Smooth muscle cell (in vitro differentiated cells): ENCODE measurements around the gene MYO3B. TPM values are rescaled to one million over a fixed set of nuclear protein-coding genes. Genes with fewer than 3 reads are reported as not detected.
A peak's percentile ranks its signal among the peaks of the same experiment; 100 is the strongest.

Experiments
- DNase-seq: peaks from one replicate; lab custom pipeline; 2025; ENCODE audit not compliant: unreplicated experiment; lab: John Stamatoyannopoulos, UW
- H2AFZ ChIP-seq: fragments of 200-600 bp; sonication (generic); 2 replicates; pipeline ENCODE4 v1.6.0; 2016; ENCODE audit warnings: antibody characterized with exemption, low read depth, mild to moderate bottlenecking
- H3F3A ChIP-seq: fragments of 200-600 bp; sonication (generic); 2 replicates; pipeline ENCODE4 v1.6.0; 2017; ENCODE audit warnings: antibody characterized with exemption, low read depth
- H3K27ac ChIP-seq: fragments of 200-600 bp; sonication (generic); 2 replicates; pipeline ENCODE4 v1.5.1; 2016; ENCODE audit warnings: low read depth, mild to moderate bottlenecking
- H3K27me3 ChIP-seq: fragments of 200-600 bp; sonication (generic); 2 replicates; pipeline ENCODE4 v1.6.1; 2016; ENCODE audit warnings: low read depth, mild to moderate bottlenecking
- H3K36me3 ChIP-seq: fragments of 200-600 bp; sonication (generic); 2 replicates; pipeline ENCODE4 v1.5.1; 2016; ENCODE audit warnings: low read depth
- H3K4me1 ChIP-seq: fragments of 200-600 bp; sonication (generic); 2 replicates; pipeline ENCODE4 v1.5.1; 2016; ENCODE audit warnings: low read depth
- H3K4me2 ChIP-seq: fragments of 200-600 bp; sonication (generic); 2 replicates; pipeline ENCODE4 v1.6.0; 2016; ENCODE audit warnings: mild to moderate bottlenecking
- H3K4me3 ChIP-seq: fragments of 200-600 bp; sonication (generic); 2 replicates; pipeline ENCODE4 v1.5.1; 2016; ENCODE audit warnings: mild to moderate bottlenecking
- H3K79me2 ChIP-seq: fragments of 200-600 bp; sonication (generic); 2 replicates; pipeline ENCODE4 v1.6.0; 2016; ENCODE audit warnings: low read depth, mild to moderate bottlenecking
- H3K9ac ChIP-seq: fragments of 200-600 bp; sonication (generic); 2 replicates; pipeline ENCODE4 v1.6.0; 2016; ENCODE audit warnings: low read depth
- H3K9me3 ChIP-seq: fragments of 200-600 bp; sonication (generic); replicated peaks from 2 replicates; pipeline ENCODE4 v1.5.1; 2016; ENCODE audit warnings: low read depth
- H4K20me1 ChIP-seq: fragments of 200-600 bp; sonication (generic); 2 replicates; pipeline ENCODE4 v1.6.0; 2016; ENCODE audit warnings: low read depth
- WGBS: methylation state at CpG from one replicate; pipeline ENCODE4 v1.1.7; 2016; ENCODE audit warnings: low lambda C conversion rate; 5-methylcytosine and 5-hydroxymethylcytosine counted together
- polyA plus RNA-seq: library from polyadenylated mRNA; unstranded; fragments of >200 nt; fragmentation: Nextera tagmentation; extraction: Ambion mirVana; gene quantifications from 2 replicates; pipeline ENCODE4 v1.2.1, GENCODE V29; 2016
- total RNA-seq: library from RNA; depleted of rRNA; stranded (reverse); fragments of >200 nt; gene quantifications from 2 replicates; pipeline ENCODE4 v1.2.3, GENCODE V29; 2014
- TF ChIP-seq, protein P1 (sequence below): fragments of 200-600 bp; sonication (generic); IDR thresholded peaks from 2 replicates; pipeline ENCODE4 v1.5.1; 2017; ENCODE audit warnings: borderline replicate concordance, mild to moderate bottlenecking, antibody characterized with exemption; ENCODE audit not compliant: insufficient read depth, poor library complexity, severe bottlenecking

MYO3B gene
- total and polyA plus RNA-seq, 2 experiments from 2014 or later, result 0.47 to 3.1 TPM

DNA sequence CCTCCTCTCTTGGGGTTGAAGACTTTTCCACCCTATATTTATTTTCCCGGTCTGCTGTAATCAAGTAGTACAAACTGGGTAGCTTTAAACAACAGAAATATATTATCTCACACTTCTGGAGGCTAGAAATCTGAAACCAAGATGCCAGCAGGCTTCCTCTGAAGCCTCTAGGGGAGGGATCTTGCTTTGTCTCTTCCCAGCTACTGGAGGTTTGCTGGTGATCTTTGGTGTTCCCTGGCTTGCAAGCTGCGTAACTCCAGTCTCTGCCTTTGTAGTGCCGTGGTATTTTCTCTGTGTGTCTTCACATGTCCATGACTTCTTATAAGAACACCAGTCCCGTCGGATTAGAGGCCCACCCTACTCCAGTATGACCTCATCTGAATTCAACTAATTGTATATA, 44.4 kb downstream of the MYO3B start:
- peak overlapping the region; percentile 64 for H3K4me2 ChIP-seq
- H3K4me1 ChIP-seq, result peaks cover 35% of the 10 kb centered on the region
- no peaks in the 10 kb centered on the region for H3K36me3 ChIP-seq
- TF ChIP-seq, protein P1, sequence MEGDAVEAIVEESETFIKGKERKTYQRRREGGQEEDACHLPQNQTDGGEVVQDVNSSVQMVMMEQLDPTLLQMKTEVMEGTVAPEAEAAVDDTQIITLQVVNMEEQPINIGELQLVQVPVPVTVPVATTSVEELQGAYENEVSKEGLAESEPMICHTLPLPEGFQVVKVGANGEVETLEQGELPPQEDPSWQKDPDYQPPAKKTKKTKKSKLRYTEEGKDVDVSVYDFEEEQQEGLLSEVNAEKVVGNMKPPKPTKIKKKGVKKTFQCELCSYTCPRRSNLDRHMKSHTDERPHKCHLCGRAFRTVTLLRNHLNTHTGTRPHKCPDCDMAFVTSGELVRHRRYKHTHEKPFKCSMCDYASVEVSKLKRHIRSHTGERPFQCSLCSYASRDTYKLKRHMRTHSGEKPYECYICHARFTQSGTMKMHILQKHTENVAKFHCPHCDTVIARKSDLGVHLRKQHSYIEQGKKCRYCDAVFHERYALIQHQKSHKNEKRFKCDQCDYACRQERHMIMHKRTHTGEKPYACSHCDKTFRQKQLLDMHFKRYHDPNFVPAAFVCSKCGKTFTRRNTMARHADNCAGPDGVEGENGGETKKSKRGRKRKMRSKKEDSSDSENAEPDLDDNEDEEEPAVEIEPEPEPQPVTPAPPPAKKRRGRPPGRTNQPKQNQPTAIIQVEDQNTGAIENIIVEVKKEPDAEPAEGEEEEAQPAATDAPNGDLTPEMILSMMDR, result no peak
- H4K20me1 ChIP-seq, result no peaks in the 10 kb centered on the region
- H2AFZ ChIP-seq, result peak overlapping the region; percentile 88
- no peaks in the 10 kb centered on the region for H3F3A ChIP-seq
- H3K9me3 ChIP-seq, result no peaks in the 10 kb centered on the region
- no peaks in the 10 kb centered on the region for H3K27me3 ChIP-seq
- H3K9ac ChIP-seq, result peak overlapping the region; percentile 84
- H3K79me2 ChIP-seq, result no peaks in the 10 kb centered on the region
- H3K4me3 ChIP-seq, result no peak overlapping the region
- no peak for DNase-seq
- WGBS, result 42% methylated on average over 5 of the region's 5 CpGs
- peak overlapping the region; percentile 84 for H3K27ac ChIP-seq

DNA sequence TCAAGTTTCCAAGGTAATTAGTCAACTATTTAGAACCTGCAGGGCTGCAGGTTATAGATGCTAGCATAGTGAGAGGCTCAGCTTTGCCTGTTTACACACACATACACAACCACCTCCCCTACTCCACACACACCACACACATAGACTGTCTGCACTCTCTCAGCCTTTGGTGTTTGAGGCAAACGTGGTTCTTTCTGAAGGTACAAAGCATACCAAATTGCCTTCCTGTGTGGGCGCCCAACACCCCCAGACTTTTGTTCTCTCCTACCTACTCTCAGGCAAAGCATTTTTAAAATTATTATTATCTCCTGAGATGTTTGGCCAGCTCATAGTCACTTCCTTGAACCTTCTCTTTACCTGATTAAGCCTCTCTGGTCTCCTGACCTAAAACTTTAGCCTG, 44.9 kb downstream of the MYO3B start:
- Histone ChIP-seq H3K4me2 (no peak overlapping the region), H3K9ac (no peak overlapping the region), H3K79me2 (no peaks in the 10 kb centered on the region), H3K27ac (no peak overlapping the region), H4K20me1 (no peaks in the 10 kb centered on the region), H3K4me1 (peaks cover 33% of the 10 kb centered on the region), H3K27me3 (no peaks in the 10 kb centered on the region), H3K36me3 (no peaks in the 10 kb centered on the region), H2AFZ (peak overlapping the region; percentile 88), H3K9me3 (no peaks in the 10 kb centered on the region), H3K4me3 (no peak overlapping the region), H3F3A (peaks cover 2% of the 10 kb centered on the region)
- TF ChIP-seq, protein P1, result no peak
- DNase-seq, result no peak
- 85% methylated on average over 2 of the region's 2 CpGs for WGBS

DNA sequence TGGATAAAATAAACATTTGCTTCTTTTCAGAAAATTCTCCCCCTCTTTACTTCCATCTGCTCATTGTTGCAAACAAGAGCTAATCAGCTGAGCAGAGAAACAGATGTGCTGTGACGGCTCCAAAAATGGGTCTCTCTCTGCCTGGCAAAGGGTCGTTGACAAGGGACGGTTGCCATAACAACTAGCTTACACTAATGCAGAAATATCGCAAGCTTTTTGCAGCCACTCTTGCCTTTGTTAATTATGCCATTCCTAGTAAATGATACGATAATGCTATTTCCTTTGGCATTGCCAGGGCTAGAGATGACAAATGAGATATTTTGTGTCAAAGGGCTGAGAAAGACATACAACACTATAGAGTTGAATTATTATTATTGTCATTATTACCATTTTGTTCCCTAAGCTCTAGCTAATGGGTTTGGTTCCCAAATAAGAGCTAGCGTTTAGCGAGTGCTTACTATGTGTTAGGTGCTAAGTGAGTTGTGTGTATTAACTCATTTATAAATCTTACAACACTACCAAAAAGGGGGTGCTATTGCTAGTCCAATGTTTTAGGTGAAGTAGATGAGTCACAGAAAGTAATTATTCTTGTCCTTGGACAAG, 46.8 kb downstream of the MYO3B start:
- Histone ChIP-seq H3K4me1 (peaks cover 18% of the 10 kb centered on the region), H3F3A (peaks cover 2% of the 10 kb centered on the region), H3K79me2 (no peaks in the 10 kb centered on the region), H3K36me3 (no peaks in the 10 kb centered on the region), H4K20me1 (no peaks in the 10 kb centered on the region), H3K4me2 (no peak overlapping the region), H3K4me3 (no peak overlapping the region), H2AFZ (no peak overlapping the region), H3K27ac (no peak overlapping the region), H3K9me3 (no peaks in the 10 kb centered on the region), H3K27me3 (no peaks in the 10 kb centered on the region), H3K9ac (no peak overlapping the region)
- TF ChIP-seq, protein P1, result no peak
- 65% methylated on average over 7 of the region's 7 CpGs for WGBS
- DNase-seq, result no peak

DNA sequence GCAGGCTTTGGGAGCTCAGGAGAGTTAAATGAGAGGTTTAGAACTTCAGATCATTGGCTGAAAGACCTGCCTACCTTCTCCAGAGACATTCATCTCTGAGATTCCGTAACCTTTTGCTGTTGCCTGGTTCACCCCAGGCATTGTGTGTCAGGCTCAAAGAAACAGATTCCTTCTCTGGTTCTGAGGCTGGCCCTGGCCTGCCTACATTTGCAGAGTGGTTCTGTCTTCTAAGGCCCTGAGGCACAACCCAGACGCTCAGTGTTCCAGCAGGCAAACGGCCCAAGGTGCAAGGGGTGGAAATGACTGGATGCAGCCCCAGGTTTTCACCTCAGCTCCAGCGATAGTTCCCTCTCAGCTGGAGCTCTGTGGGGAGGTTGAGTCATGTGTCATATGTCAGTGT, 48.3 kb downstream of the MYO3B start:
- H3F3A ChIP-seq, result peaks cover 2% of the 10 kb centered on the region
- H3K9ac ChIP-seq, result no peak overlapping the region
- WGBS, result 39% methylated on average over 4 of the region's 4 CpGs
- TF ChIP-seq, protein P1, result no peak
- no peak for DNase-seq
- H3K27ac ChIP-seq, result no peak overlapping the region
- H2AFZ ChIP-seq, result no peak overlapping the region
- H3K27me3 ChIP-seq, result no peaks in the 10 kb centered on the region
- no peaks in the 10 kb centered on the region for H3K79me2 ChIP-seq
- H3K36me3 ChIP-seq, result no peaks in the 10 kb centered on the region
- H3K9me3 ChIP-seq, result no peaks in the 10 kb centered on the region
- H3K4me3 ChIP-seq, result no peak overlapping the region
- no peak overlapping the region for H3K4me2 ChIP-seq
- H4K20me1 ChIP-seq, result no peaks in the 10 kb centered on the region
- peaks cover 16% of the 10 kb centered on the region for H3K4me1 ChIP-seq
